SK-N-MC (cell line): ENCODE results near the gene TMEM37.

Source experiments
- EZH2 ChIP-seq: fragments of 200-600 bp; sonication (generic); IDR thresholded peaks from one replicate; pipeline ENCODE4 v1.6.1; 2017; ENCODE audit warnings: antibody characterized with exemption
- POLR2AphosphoS5 ChIP-seq: IDR thresholded peaks from 2 replicates; pipeline ENCODE4 v1.6.1; 2012; ENCODE audit warnings: mild to moderate bottlenecking, low read depth, low read length, borderline replicate concordance

DNA sequence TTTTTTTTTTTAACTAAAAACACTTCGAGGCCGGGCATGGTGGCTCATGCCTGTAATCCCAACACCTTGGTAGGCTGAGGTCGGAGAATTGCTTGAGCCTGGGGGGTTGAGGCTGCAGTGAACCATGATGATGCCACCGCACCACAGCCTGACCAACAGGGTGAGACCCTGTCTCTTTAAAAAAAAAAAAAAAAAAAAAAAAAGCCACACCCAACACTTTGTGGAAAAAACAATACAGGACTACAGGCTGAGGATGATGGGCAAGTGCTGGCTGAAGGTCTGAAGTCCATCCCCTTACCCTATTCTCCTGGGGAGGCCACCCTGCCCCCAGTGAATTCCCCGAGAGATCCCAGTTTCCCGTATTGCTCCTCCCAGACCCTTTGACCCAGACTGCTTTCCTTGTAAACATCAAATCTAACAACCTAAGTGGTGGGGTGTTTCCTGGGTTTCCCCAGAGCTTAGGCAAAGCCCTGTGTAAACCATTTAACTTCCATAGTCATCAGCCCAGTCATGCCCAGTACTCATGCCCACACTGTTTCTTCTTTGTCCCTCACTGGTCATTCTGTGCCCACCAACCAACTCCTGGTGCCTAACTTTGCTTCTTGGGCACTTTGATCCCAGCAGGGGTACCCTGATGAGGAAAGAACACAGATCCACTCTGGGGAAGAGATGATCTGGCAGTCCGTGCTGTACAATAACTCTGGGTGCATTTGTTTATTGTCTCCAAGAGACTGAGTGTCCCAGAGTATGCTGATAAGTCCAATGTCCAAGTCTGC, 5.8 kb upstream of the TMEM37 start:
- TF ChIP-seq EZH2 (no peak), POLR2AphosphoS5 (no peak)
